H1 (cell line): ENCODE results near the gene RASGEF1B. TPM values are rescaled to one million over a fixed set of nuclear protein-coding genes. Genes with fewer than 3 reads are reported as not detected.

Experiments
- CTCF ChIA-PET: fragments of 300-600 bp; sonication (Branson Sonifier 250); formaldehyde crosslinking; loops from one replicate; lab custom pipeline; 2021; ENCODE audit not compliant: partially characterized antibody; lab: Charles Lee
- POLR2A ChIA-PET: fragments of 300-600 bp; sonication (Branson Sonifier 250); formaldehyde crosslinking; loops from one replicate; lab custom pipeline; 2021; ENCODE audit warnings: inconsistent platforms; ENCODE audit not compliant: partially characterized antibody; lab: Charles Lee
- DNase-seq, 2 experiments: peaks; one replicate each; pipeline versions ENCODE4 v3.0.0 to v3.0.0-alpha.2; 2010 to 2022; ENCODE audit warnings: low spot score in 2 of 2, low read depth in 1 of 2, mixed read lengths in 1 of 2
- FAIRE-seq: peaks from 2 replicates; lab custom pipeline; 2011; peaks lifted over from hg19 to GRCh38; lab: Jason Lieb, UNC
- H2AFZ ChIP-seq: 2 replicates; pipeline ENCODE4 v1.8.1; 2012; ENCODE audit warnings: low read length, inconsistent platforms
- H2AK5ac ChIP-seq: 2 replicates; pipeline ENCODE4 v1.6.1; 2013; ENCODE audit warnings: low read depth, low read length
- H2BK120ac ChIP-seq: replicated peaks from 2 replicates; pipeline ENCODE3; 2013; ENCODE audit warnings: low read depth, low read length, inconsistent platforms
- H2BK12ac ChIP-seq: 2 replicates; pipeline ENCODE4 v1.6.1; 2013; ENCODE audit warnings: low read depth, low read length
- H2BK15ac ChIP-seq: 2 replicates; pipeline ENCODE4 v1.6.1; 2013; ENCODE audit warnings: low read length
- H2BK20ac ChIP-seq: 2 replicates; pipeline ENCODE4 v1.6.1; 2013; ENCODE audit warnings: low read length
- H2BK5ac ChIP-seq: 2 replicates; pipeline ENCODE4 v1.6.1; 2013; ENCODE audit warnings: low read depth, low read length
- H3K14ac ChIP-seq: 2 replicates; pipeline ENCODE4 v1.6.1; 2013; ENCODE audit warnings: inconsistent platforms; ENCODE audit not compliant: insufficient read length
- H3K18ac ChIP-seq: 2 replicates; pipeline ENCODE4 v1.6.1; 2013; ENCODE audit warnings: low read length; ENCODE audit errors: extremely low read depth
- H3K23ac ChIP-seq: 2 replicates; pipeline ENCODE4 v1.6.1; 2013; ENCODE audit warnings: inconsistent platforms; ENCODE audit not compliant: insufficient read length
- H3K23me2 ChIP-seq: 2 replicates; pipeline ENCODE4 v1.6.1; 2013; ENCODE audit warnings: low read depth, low read length
- H3K27ac ChIP-seq: 2 replicates; pipeline ENCODE4 v1.6.1; 2011; ENCODE audit warnings: low read depth, low read length, inconsistent platforms
- H3K27me3 ChIP-seq, 4 experiments: replicated peaks in 1 of 4; 1 replicate in 1 of 4; 2 replicates in 3 of 4; pipeline versions ENCODE4 v1.6.1 to v1.8.1; 2011 to 2013; ENCODE audit warnings: low read length in 3 of 4, mild to moderate bottlenecking in 3 of 4, inconsistent platforms in 2 of 4, mixed read lengths in 2 of 4, moderate library complexity in 1 of 4; ENCODE audit not compliant: control insufficient read depth in 3 of 4, insufficient read depth in 3 of 4; ENCODE audit errors: extremely low read depth in 1 of 4
- H3K36me3 ChIP-seq, 4 experiments: 2 replicates each; pipeline versions ENCODE4 v1.6.1 to v1.8.1; 2011 to 2013; ENCODE audit warnings: mild to moderate bottlenecking in 4 of 4, low read length in 3 of 4, moderate library complexity in 2 of 4, control low read depth in 1 of 4, inconsistent platforms in 1 of 4; ENCODE audit not compliant: insufficient read depth in 4 of 4, control insufficient read depth in 2 of 4
- H3K4ac ChIP-seq: replicated peaks from 2 replicates; pipeline ENCODE3; 2013; ENCODE audit warnings: low read length, low read depth, mixed read lengths, inconsistent platforms; ENCODE audit not compliant: insufficient read length
- H3K4me1 ChIP-seq, 4 experiments: replicated peaks in 1 of 4; 1 replicate in 1 of 4; 2 replicates in 3 of 4; pipeline versions ENCODE4 v1.6.1 to v1.8.1; 2011 to 2013; ENCODE audit warnings: low read length in 3 of 4, inconsistent platforms in 2 of 4, mixed read lengths in 1 of 4; ENCODE audit not compliant: insufficient read depth in 4 of 4, control insufficient read depth in 3 of 4
- H3K4me2 ChIP-seq, 2 experiments: 2 replicates each; pipeline versions ENCODE4 v1.6.1 to v1.8.1; 2011 to 2013; ENCODE audit warnings: low read depth in 2 of 2, low read length in 2 of 2, control low read depth in 1 of 2, inconsistent platforms in 1 of 2, mild to moderate bottlenecking in 1 of 2; ENCODE audit not compliant: insufficient read depth in 1 of 2
- H3K4me3 ChIP-seq, 4 experiments: fragments of 200-600, 300-600 bp in 1 of 4; sonication (generic), shearing (Covaris generic), sonication (Bioruptor Twin) in 1 of 4; 2 replicates each; pipeline versions ENCODE4 v1.5.1 to v1.8.1; 2011 to 2016; ENCODE audit warnings: low read length in 4 of 4, low read depth in 3 of 4, control low read depth in 2 of 4, inconsistent platforms in 2 of 4, mild to moderate bottlenecking in 2 of 4, mixed read lengths in 1 of 4, moderate library complexity in 1 of 4; ENCODE audit not compliant: insufficient read depth in 2 of 4; ENCODE audit errors: extremely low read depth in 1 of 4
- H3K56ac ChIP-seq: replicated peaks from 2 replicates; pipeline ENCODE3; 2013; ENCODE audit warnings: low read depth, mild to moderate bottlenecking, mixed read lengths, low read length, inconsistent platforms; ENCODE audit not compliant: insufficient read length
- H3K79me1 ChIP-seq: 2 replicates; pipeline ENCODE4 v1.6.1; 2013; ENCODE audit warnings: low read depth, low read length, control low read depth
- H3K79me2 ChIP-seq, 2 experiments: 2 replicates each; pipeline versions ENCODE4 v1.6.1 to v1.8.1; 2012 to 2013; ENCODE audit warnings: low read length in 2 of 2, mild to moderate bottlenecking in 2 of 2, inconsistent platforms in 1 of 2; ENCODE audit not compliant: insufficient read depth in 2 of 2, control insufficient read depth in 1 of 2
- H3K9ac ChIP-seq, 4 experiments: replicated peaks in 1 of 4; 1 replicate in 1 of 4; 2 replicates in 3 of 4; pipeline versions ENCODE4 v1.6.1 to v1.8.1; 2011 to 2013; ENCODE audit warnings: low read depth in 3 of 4, low read length in 3 of 4, control low read depth in 2 of 4, mild to moderate bottlenecking in 2 of 4, moderate library complexity in 2 of 4, inconsistent platforms in 1 of 4; ENCODE audit errors: extremely low read depth in 1 of 4
- H3K9me3 ChIP-seq, 2 experiments: 2 replicates each; pipeline versions ENCODE4 v1.6.1 to v1.8.1; 2012 to 2013; ENCODE audit warnings: mild to moderate bottlenecking in 2 of 2, moderate library complexity in 2 of 2, control low read depth in 1 of 2, inconsistent platforms in 1 of 2, low read depth in 1 of 2, low read length in 1 of 2, mixed read lengths in 1 of 2; ENCODE audit not compliant: insufficient read depth in 2 of 2
- H4K20me1 ChIP-seq, 2 experiments: replicated peaks in 1 of 2; 2 replicates each; pipeline versions ENCODE3 to v1.8.1; 2011 to 2013; ENCODE audit warnings: inconsistent platforms in 2 of 2, low read length in 2 of 2, mild to moderate bottlenecking in 1 of 2; ENCODE audit not compliant: insufficient read depth in 2 of 2, control insufficient read depth in 1 of 2
- H4K5ac ChIP-seq: 2 replicates; pipeline ENCODE4 v1.6.1; 2013; ENCODE audit warnings: low read length, low read depth, mixed read lengths, inconsistent platforms; ENCODE audit not compliant: insufficient read length
- H4K8ac ChIP-seq: 2 replicates; pipeline ENCODE4 v1.8.0; 2013; ENCODE audit warnings: mild to moderate bottlenecking, moderate library complexity, low read length, inconsistent platforms; ENCODE audit not compliant: insufficient read depth; ENCODE audit errors: extremely low read depth
- H4K91ac ChIP-seq: replicated peaks from 2 replicates; pipeline ENCODE3; 2013; ENCODE audit warnings: low read length, mixed read lengths, inconsistent platforms; ENCODE audit not compliant: insufficient read length
- BACH1 ChIP-seq: IDR thresholded peaks from 2 replicates; pipeline ENCODE4 v1.6.1; 2012; ENCODE audit warnings: low read length, improper control_type of control experiment
- CBX5 ChIP-seq: fragments of 300-800, 300-1000 bp; sonication (generic); IDR thresholded peaks from 2 replicates; pipeline ENCODE4 v1.7.1; 2016; ENCODE audit warnings: antibody characterized with exemption, low read length, low read depth
- CREB1 ChIP-seq: IDR thresholded peaks from 2 replicates; pipeline ENCODE4 v1.6.1; 2012; ENCODE audit warnings: inconsistent platforms
- EGR1 ChIP-seq: IDR thresholded peaks from 2 replicates; pipeline ENCODE4 v1.6.1; 2011; ENCODE audit warnings: low read depth, low read length, borderline replicate concordance
- GABPA ChIP-seq: IDR thresholded peaks from 2 replicates; pipeline ENCODE4 v1.6.1; 2011; ENCODE audit warnings: mild to moderate bottlenecking, low read length, moderate library complexity, borderline replicate concordance; ENCODE audit not compliant: insufficient read depth
- RBBP5 ChIP-seq: IDR thresholded peaks from 2 replicates; pipeline ENCODE4 v1.7.1; 2012; ENCODE audit warnings: low read depth, mild to moderate bottlenecking, inconsistent platforms, low read length, moderate library complexity, borderline replicate concordance
- RNF2 ChIP-seq: fragments of 200-900, 300-1000 bp; sonication (generic); IDR thresholded peaks from 2 replicates; pipeline ENCODE4 v1.7.1; 2016; ENCODE audit warnings: borderline replicate concordance, low read depth, mild to moderate bottlenecking, antibody characterized with exemption, low read length; ENCODE audit not compliant: poor library complexity, severe bottlenecking; ENCODE audit errors: missing control alignments
- WGBS, 2 experiments: shearing (Covaris generic) in 1 of 2; methylation state at CpG; one replicate each; pipeline versions ENCODE4 v1.1.6 to v1.1.7; 2013 to 2015; ENCODE audit warnings: low lambda C conversion rate in 2 of 2, mixed read lengths in 2 of 2, inconsistent platforms in 1 of 2, low coverage in 1 of 2, missing lambda C conversion rate in 1 of 2; ENCODE audit not compliant: insufficient replicate concordance in 2 of 2, insufficient coverage in 1 of 2, insufficient read length in 1 of 2; ENCODE audit errors: extremely low coverage in 1 of 2, missing lambda C conversion rate in 1 of 2; 5-methylcytosine and 5-hydroxymethylcytosine counted together
- polyA plus RNA-seq, 7 experiments: library from polyadenylated mRNA; depleted of rRNA in 3 of 7; stranded (reverse) in 5 of 7; unstranded in 2 of 7; fragments of >200 nt in 5 of 7; fragments of 200-250 nt in 2 of 7; gene quantifications; 1 replicate in 5 of 7; 2 replicates in 1 of 7; 4 replicates in 1 of 7; pipeline versions ENCODE4 v1.2.1 to v1.2.3, GENCODE V29; 2011 to 2013; ENCODE audit warnings: missing spikeins in 2 of 7, mixed read lengths in 2 of 7
- total RNA-seq: library from RNA; stranded (reverse); fragmentation: NEBNext Ultra II Directional; extraction: Animal tissue kit (Norgen Biotek cat#: 25700); gene quantifications from 2 replicates; pipeline ENCODE4 v1.2.1, GENCODE V29; 2021
- TF ChIP-seq, protein P1 (sequence below): IDR thresholded peaks from 2 replicates; pipeline ENCODE4 v1.6.1; 2012; ENCODE audit warnings: inconsistent platforms

Gene RASGEF1B
- total and polyA plus RNA-seq, 2 of the 8 experiments (the other 6 are each of a cell fraction or from before 2014, with no cell fraction given): 1.6 to 4.7 TPM

DNA sequence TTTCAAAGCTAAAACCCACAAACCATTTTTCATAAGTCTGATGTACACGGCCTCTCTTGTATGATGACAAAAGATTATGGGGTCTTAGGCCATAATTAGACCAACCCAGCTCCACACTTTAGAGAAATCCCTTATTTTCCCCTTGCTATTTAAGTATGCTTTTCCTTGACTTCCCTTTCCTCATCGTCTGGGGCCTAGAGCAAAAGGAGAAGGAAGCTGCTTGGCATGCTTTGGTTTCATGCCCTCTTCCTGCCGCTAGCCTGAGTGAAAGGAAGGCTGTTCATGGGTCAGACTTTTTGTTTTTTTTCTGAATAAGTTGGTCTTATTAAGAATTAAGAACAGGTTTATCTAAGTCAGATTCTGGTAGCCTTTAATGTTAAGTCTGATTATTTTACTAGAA lies 10.6 kb upstream of the RASGEF1B start:
- 80% methylated on average over 3 of the region's 3 CpGs; no CpG with 5 or more reads in 1 of the 2 experiments for WGBS, 2 experiments
- H3K14ac ChIP-seq: no peak overlapping the region
- H3K9me3 ChIP-seq: no peaks in the 10 kb centered on the region
- no peak overlapping the region for H4K8ac ChIP-seq
- no peak overlapping the region for H3K27ac ChIP-seq
- no peaks in the 10 kb centered on the region for H3K36me3 ChIP-seq
- H3K18ac ChIP-seq: no peak overlapping the region
- no peak overlapping the region for H3K4ac ChIP-seq
- H4K20me1 ChIP-seq: no peaks in the 10 kb centered on the region
- no peak overlapping the region for H2AFZ ChIP-seq
- DNase-seq (no peak), FAIRE-seq (no peak)
- POLR2A ChIA-PET: no interaction called here
- CTCF ChIA-PET: no interaction called here
- H3K23ac ChIP-seq: no peak overlapping the region
- no peak overlapping the region for H2BK20ac ChIP-seq
- H2BK15ac ChIP-seq: no peak overlapping the region; the same call in 1 of the 2 replicates
- H2BK5ac ChIP-seq: no peak overlapping the region
- peaks cover 0 to 4% (median 0%) of the 10 kb centered on the region in 4 experiments; a peak in 2 of 7 replicates for H3K4me1 ChIP-seq
- H3K79me1 ChIP-seq: no peaks in the 10 kb centered on the region
- no peak overlapping the region for H2AK5ac ChIP-seq
- no peak overlapping the region for H3K56ac ChIP-seq
- no peak overlapping the region for H4K5ac ChIP-seq
- no peak overlapping the region for H3K4me3 ChIP-seq
- H2BK120ac ChIP-seq: no peak overlapping the region
- H3K27me3 ChIP-seq: no peaks in the 10 kb centered on the region
- H3K79me2 ChIP-seq: no peaks in the 10 kb centered on the region
- no peaks in the 10 kb centered on the region for H3K23me2 ChIP-seq
- H4K91ac ChIP-seq: no peak overlapping the region
- no peak overlapping the region for H2BK12ac ChIP-seq
- H3K9ac ChIP-seq: no peak overlapping the region
- H3K4me2 ChIP-seq: no peak overlapping the region
- TF ChIP-seq, protein P1, sequence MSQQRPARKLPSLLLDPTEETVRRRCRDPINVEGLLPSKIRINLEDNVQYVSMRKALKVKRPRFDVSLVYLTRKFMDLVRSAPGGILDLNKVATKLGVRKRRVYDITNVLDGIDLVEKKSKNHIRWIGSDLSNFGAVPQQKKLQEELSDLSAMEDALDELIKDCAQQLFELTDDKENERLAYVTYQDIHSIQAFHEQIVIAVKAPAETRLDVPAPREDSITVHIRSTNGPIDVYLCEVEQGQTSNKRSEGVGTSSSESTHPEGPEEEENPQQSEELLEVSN: no peak
- no peak for TF ChIP-seq CREB1
- no peak for TF ChIP-seq EGR1
- no peak for TF ChIP-seq GABPA
- TF ChIP-seq BACH1: no peak
- no peak for TF ChIP-seq RNF2
- TF ChIP-seq CBX5: no peak
- no peak for TF ChIP-seq RBBP5
